GM12873 (cell line): Measurements from ENCODE around the gene MACROD2.

ENCODE experiments used
- TF ChIP-seq, protein P1 (sequence below): IDR thresholded peaks from 2 replicates; pipeline ENCODE4 v1.5.1; 2012; ENCODE audit warnings: low read depth, mild to moderate bottlenecking, moderate library complexity, low read length, control low read depth; ENCODE audit not compliant: insufficient read depth; ENCODE audit errors: missing control alignments

MACROD2 gene

DNA sequence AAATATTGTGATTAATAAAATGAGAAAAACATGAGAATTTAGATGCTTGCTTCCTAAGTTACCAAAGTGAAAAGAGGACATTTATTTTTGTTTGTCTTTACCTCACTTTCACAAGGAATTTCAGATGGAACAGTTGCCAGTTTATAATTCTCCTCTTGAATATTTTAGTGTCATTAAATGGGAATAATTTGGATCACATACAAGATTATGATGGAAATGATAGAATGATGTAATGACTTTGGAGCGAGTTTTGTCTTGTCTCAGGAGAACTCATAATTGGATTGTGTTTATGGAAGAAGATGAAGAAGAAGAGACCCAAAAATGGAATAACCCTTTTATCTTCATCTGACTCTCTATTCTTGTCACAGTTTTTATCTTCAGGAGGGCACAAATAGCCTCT is 515.0 kb downstream of the MACROD2 start:
- TF ChIP-seq, protein P1, sequence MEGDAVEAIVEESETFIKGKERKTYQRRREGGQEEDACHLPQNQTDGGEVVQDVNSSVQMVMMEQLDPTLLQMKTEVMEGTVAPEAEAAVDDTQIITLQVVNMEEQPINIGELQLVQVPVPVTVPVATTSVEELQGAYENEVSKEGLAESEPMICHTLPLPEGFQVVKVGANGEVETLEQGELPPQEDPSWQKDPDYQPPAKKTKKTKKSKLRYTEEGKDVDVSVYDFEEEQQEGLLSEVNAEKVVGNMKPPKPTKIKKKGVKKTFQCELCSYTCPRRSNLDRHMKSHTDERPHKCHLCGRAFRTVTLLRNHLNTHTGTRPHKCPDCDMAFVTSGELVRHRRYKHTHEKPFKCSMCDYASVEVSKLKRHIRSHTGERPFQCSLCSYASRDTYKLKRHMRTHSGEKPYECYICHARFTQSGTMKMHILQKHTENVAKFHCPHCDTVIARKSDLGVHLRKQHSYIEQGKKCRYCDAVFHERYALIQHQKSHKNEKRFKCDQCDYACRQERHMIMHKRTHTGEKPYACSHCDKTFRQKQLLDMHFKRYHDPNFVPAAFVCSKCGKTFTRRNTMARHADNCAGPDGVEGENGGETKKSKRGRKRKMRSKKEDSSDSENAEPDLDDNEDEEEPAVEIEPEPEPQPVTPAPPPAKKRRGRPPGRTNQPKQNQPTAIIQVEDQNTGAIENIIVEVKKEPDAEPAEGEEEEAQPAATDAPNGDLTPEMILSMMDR, result no peak

DNA sequence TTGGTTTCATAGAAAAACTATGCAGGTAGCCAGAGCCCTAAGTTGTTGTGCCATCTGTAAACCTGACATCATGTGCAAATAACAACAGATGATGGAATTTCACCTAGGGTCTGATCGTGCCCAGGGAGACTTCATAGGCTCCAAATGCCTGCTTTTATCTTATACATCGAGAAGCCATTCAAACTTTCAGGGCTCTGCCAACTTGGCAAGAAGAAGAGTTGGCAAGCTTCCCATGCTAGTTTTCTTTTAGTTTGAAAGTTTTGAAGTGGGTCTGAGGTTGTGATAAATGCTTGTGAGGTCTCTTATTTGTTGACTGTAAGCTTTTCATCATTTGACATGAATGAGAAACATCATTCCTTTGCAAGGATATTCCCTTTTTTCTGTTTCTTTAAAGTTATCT is 517.5 kb downstream of the MACROD2 start:
- TF ChIP-seq, protein P1, result no peak

DNA sequence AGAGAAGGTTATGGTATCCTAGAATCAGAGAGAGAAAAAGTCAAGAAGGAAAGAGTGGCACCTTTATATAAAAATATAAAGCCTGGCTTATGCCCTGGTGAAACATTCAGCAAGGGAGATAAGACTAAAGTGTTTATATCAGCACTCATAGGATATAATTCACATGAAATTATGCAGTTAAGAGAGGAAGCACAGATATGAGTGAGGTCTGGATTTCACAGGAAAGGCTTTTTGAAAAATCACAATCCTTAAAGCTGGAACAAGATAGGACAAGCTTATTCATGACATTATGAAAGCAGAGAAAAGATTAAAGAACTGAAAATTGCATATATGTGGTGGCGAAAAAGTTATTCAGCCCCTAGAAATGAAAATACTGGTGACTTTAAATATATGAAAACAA is 523.3 kb downstream of the MACROD2 start:
- TF ChIP-seq, protein P1, result no peak

DNA sequence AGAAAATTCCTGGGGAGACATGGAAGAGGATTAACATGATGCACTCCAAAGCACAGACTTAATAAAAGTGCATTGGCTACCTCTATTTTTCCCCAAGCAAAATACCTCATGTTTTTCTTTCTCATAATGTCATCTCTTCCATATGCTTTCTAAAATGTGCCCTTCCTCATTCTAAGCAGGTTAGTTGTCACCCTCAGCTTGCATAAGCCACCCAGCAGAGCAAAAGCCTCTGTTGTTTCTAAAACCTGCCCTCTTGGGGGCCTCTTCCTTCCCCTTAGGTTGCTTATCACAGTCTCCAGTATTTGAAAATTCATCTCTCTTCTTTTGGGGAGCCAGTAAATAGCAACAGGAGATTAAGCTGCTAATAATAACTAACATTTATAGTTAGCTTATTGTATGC is 525.7 kb downstream of the MACROD2 start:
- TF ChIP-seq, protein P1, result no peak

DNA sequence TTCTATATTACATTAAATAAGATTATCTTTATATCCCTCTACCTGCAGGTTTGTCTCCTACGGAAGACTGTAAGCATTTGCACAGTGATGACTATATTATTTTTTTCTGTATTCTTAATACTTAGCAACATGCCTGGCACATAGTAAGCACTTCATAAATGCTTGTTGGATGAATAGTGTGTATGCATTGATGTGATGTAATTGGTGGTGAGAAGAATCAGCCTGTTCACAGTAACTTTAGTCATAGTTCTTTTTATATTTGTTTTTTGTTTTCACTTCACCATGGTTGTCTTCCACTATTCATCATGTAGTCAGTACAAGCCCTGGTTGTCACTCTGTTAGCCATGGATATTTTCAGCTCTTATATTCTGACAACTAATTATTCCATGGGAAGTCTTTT is 526.1 kb downstream of the MACROD2 start:
- TF ChIP-seq, protein P1, result no peak

DNA sequence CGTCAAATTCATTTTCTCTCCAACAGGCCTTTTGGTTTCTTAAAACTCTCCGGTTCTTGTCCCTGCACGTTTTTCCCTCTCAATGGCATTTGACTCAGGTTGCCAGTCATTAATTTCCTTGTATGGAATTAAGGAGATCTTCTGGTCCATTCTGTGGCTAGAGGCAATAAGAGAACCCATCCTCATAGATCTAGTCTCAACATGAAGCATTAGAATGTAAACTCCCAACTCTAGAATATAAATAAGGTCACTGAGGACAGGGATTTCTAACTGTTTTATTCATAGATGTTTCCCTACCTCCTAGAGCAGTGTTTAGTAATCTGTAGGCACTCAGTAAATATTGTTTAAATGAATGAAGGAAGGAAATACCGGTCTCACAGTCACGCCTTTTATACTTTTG is 527.3 kb downstream of the MACROD2 start:
- TF ChIP-seq, protein P1, result no peak

DNA sequence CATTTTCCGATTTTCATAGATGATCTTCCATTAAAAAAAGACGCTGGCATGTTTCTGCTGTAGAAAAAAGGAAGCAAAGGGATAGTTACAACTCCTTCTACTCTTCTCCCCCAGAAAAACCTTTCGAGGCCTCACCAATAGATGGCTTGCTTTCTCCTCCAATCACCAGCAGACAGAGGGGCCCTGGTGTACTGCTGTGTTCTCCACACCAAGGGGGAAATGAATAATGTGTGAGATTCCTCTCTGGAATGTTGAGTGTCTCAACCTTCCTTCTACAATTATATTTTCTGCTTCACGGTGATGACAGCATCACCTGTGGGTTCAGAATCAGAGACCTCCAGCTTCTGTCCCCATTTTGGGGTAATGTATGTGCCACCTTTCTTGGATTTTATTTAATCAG is 527.8 kb downstream of the MACROD2 start:
- TF ChIP-seq, protein P1, result no peak

DNA sequence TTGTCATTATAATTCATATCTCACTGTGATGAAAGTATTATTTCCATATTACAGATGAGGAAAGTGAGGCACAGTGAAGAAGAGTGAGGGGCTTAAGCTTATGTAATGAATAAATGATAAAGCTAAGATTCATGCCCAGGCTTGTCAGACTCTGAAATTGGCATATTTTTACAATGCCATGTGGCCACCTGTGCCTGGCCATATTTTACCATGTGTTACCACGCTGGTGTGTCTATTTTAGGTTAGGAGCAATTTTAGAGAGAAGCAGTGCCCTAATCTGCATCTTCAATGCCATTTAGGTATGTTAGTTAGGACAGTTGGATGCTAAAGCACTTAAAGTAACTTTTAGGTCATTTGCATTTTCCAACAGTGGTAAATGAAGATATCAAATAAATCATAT is 530.1 kb downstream of the MACROD2 start:
- TF ChIP-seq, protein P1, result no peak
